Tibial artery (tissue), 4 donors: ENCODE data around the gene SELENOK.

Source experiments
- DNase-seq, 2 donors: peaks; one replicate each; pipeline ENCODE4 v3.0.0-alpha.2; 2019
- H3K27ac ChIP-seq, 2 donors: fragments of 200-600 bp; sonication (generic) in 1 of 2; 1 replicate in 1 of 2; 2 replicates in 1 of 2; pipeline ENCODE4 v1.5.1; 2018 to 2019; ENCODE audit warnings: mild to moderate bottlenecking in 1 of 2
- H3K27me3 ChIP-seq, 2 donors: fragments of 200-600 bp; sonication (generic) in 1 of 2; one replicate each; pipeline versions ENCODE4 v1.5.1 to v1.6.0; 2016 to 2019
- H3K36me3 ChIP-seq, 3 donors: fragments of 200-600 bp; sonication (generic) in 2 of 3; one replicate each; pipeline ENCODE4 v1.5.1; 2016 to 2019; ENCODE audit warnings: mild to moderate bottlenecking in 2 of 3
- H3K4me1 ChIP-seq, 4 donors: fragments of 200-600 bp; sonication (generic) in 2 of 4; 1 replicate in 3 of 4; 2 replicates in 1 of 4; pipeline ENCODE4 v1.5.1; 2016 to 2019
- H3K4me3 ChIP-seq, 2 donors: fragments of 200-600 bp; sonication (generic) in 1 of 2; 1 replicate in 1 of 2; 2 replicates in 1 of 2; pipeline ENCODE4 v1.5.1; 2018 to 2019; ENCODE audit warnings: mild to moderate bottlenecking in 2 of 2
- H3K9me3 ChIP-seq, 3 donors: fragments of 200-600 bp; sonication (generic) in 1 of 3; one replicate each; pipeline ENCODE4 v1.5.1; 2016 to 2019
- intact Hi-C: fragments of 100-400 bp; cut with DNase I; formaldehyde crosslinking; loops from one replicate; pipeline ENCODE4 v1.15.0; 2023; ENCODE audit warnings: low total_unique reads
- TF ChIP-seq, protein P1 (sequence below), 2 experiments: fragments of 200-600 bp in 1 of 2; fragments of 450-650 bp in 1 of 2; IDR thresholded peaks; one replicate each; pipeline ENCODE4 v1.5.1; 2017 to 2019; ENCODE audit warnings: antibody characterized with exemption in 2 of 2, mild to moderate bottlenecking in 1 of 2, moderate library complexity in 1 of 2

The SELENOK gene

DNA sequence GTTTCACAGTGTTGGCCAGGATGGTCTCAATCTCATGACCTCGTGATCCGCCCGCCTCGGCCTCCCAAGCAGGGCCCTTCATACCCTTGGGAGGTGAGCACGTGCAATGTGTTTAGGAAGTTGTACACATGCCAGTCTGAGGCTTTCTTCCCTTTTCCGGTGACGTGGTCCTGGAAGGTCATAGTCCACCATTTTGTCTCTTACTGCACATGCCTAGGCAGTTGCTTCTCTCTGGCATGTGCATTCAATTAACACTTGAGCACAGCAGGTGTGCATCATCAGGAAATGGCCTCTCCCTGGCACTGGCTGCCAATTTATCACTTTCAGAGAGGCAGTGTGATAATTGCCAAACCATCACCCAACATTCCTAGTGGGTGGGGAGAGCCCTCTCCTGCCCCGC is 21.7 kb upstream of the SELENOK start:
- Histone ChIP-seq H3K27ac (no peak overlapping the region), H3K9me3 (no peaks in the 10 kb centered on the region), H3K36me3 (no peaks in the 10 kb centered on the region), H3K27me3 (peaks cover 0 to 3% of the 10 kb centered on the region in 2 donors), H3K4me3 (no peak overlapping the region), H3K4me1 (no peaks in the 10 kb centered on the region)
- DNase-seq: no peak
- TF ChIP-seq, protein P1, sequence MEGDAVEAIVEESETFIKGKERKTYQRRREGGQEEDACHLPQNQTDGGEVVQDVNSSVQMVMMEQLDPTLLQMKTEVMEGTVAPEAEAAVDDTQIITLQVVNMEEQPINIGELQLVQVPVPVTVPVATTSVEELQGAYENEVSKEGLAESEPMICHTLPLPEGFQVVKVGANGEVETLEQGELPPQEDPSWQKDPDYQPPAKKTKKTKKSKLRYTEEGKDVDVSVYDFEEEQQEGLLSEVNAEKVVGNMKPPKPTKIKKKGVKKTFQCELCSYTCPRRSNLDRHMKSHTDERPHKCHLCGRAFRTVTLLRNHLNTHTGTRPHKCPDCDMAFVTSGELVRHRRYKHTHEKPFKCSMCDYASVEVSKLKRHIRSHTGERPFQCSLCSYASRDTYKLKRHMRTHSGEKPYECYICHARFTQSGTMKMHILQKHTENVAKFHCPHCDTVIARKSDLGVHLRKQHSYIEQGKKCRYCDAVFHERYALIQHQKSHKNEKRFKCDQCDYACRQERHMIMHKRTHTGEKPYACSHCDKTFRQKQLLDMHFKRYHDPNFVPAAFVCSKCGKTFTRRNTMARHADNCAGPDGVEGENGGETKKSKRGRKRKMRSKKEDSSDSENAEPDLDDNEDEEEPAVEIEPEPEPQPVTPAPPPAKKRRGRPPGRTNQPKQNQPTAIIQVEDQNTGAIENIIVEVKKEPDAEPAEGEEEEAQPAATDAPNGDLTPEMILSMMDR (IDR thresholded peaks at IDR 0.05): no peak
- intact Hi-C loops: no loop called here

DNA sequence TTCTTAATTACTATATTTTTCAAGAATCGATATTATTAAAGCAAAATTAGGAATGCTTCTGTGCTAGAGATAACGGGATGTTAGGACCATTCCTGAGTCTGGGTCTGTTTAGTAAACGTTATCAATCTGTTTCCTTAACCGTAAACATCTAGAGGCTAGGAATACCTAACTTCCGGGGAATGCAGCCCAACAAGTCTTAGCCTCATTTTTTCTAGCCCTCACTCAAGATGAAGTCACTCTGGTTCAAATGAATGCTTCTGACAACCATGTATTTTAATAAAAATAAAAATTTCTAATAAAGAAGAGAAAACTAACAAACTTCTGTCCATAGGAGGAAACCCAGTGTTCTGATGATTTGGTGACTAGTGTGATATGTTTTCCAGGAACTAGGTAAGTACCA is 11.1 kb upstream of the SELENOK start:
- Histone ChIP-seq H3K4me1 (no peaks in the 10 kb centered on the region), H3K9me3 (peaks cover 0 to 4% (median 4%) of the 10 kb centered on the region in 3 donors), H3K36me3 (no peaks in the 10 kb centered on the region), H3K4me3 (no peak overlapping the region), H3K27me3 (peaks cover 0 to 19% of the 10 kb centered on the region in 2 donors), H3K27ac (no peak overlapping the region)
- no peak for DNase-seq
- intact Hi-C loops: no loop called here
- TF ChIP-seq, protein P1 (IDR thresholded peaks at IDR 0.05): no peak

DNA sequence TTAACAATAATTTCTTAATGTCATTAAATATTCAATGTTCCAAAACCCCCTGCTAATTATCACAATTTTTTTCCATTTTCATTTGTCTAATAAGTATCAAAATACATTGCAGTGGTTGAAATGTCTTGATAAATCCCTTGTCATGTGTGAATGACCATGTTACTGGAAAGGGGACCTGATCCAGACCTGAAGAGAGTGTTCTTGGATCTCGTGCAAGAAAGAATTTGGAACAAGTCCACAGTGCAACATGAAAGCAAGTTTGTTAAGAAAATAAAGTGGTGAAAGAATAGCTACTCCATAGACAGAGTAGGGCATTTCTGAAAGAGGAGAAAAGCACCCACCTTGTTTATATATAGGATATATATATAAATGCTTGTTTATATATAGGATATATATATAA is 10.4 kb upstream of the SELENOK start:
- H3K4me1 ChIP-seq: no peaks in the 10 kb centered on the region
- TF ChIP-seq, protein P1 (IDR thresholded peaks at IDR 0.05): no peak
- H3K36me3 ChIP-seq: no peaks in the 10 kb centered on the region
- H3K27me3 ChIP-seq: peaks cover 0 to 20% of the 10 kb centered on the region in 2 donors
- no peak overlapping the region for H3K27ac ChIP-seq
- intact Hi-C loops: no loop called here
- no peak overlapping the region for H3K4me3 ChIP-seq
- no peak for DNase-seq
- peaks cover 0 to 4% (median 4%) of the 10 kb centered on the region in 3 donors for H3K9me3 ChIP-seq

DNA sequence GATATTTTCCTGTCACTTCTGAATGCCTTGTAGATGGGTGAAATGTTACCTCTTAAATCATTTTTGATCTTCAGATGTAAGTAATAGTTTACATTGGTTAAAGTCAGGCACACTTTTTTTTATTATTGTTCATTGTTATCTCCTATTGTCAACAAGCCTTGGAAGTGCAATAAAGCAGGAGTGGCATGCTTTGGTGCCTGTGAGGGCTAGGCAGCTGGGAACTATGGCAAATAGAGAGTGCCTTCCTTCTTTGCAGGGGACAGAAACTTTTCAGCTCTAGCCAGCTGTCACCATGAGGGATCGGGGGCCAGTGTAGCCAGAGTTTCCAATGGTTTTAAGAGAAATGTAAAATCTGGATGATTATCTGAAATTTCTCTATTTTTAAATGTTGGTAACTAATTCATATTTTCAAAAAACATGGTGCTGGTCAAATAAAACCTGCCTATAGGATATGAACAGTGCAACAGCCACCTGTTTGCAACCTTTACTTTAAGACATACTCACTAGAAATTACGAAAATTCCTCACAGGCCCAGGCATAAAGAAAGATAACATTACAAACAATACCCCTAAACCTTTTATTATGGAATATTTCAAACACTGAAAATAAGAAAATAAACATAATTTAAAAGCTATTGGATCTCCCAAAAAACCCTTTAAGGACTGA is 9.1 kb upstream of the SELENOK start:
- Histone ChIP-seq H3K27ac (no peak overlapping the region), H3K36me3 (no peaks in the 10 kb centered on the region), H3K4me3 (no peak overlapping the region), H3K4me1 (no peaks in the 10 kb centered on the region), H3K27me3 (peaks cover 0 to 20% of the 10 kb centered on the region in 2 donors), H3K9me3 (peaks cover 0 to 4% (median 3%) of the 10 kb centered on the region in 3 donors)
- TF ChIP-seq, protein P1 (IDR thresholded peaks at IDR 0.05): no peak
- intact Hi-C loops: no loop called here
- DNase-seq: no peak

DNA sequence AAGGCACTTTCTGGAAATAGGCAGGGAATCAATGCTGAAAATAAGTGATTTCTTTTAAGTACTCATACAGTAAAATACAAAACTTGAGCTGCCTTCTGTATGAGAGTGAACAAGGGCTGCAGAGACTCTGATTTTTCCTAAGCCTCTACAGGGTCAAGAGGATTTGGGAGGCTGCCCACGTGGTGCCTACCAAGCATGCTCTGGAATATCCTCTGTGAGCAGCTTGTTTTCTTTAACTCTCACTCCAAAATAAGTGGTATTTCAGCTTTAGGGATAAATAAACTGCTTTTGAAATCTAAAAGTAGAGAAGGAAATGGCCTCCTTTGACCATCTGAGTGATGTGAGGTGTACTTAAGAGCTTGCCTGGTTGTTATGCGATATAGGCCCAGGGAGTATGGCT is 8.1 kb upstream of the SELENOK start:
- H3K4me1 ChIP-seq: no peaks in the 10 kb centered on the region
- peaks cover 0 to 20% of the 10 kb centered on the region in 2 donors for H3K27me3 ChIP-seq
- TF ChIP-seq, protein P1 (IDR thresholded peaks at IDR 0.05): no peak
- no peaks in the 10 kb centered on the region for H3K36me3 ChIP-seq
- H3K27ac ChIP-seq: no peak overlapping the region
- H3K4me3 ChIP-seq: no peak overlapping the region
- no peak for DNase-seq
- intact Hi-C loops: no loop called here
- H3K9me3 ChIP-seq: no peaks in the 10 kb centered on the region
